Right hindlimb (tissue), 1 donor: ENCODE measurements around the gene RNF212B.

ENCODE experiments used
- DNase-seq: peaks from one replicate; pipeline ENCODE4 v3.0.0-alpha.2; 2018

Gene RNF212B

GRCh38 chr14:23297096-23297495 lies 59.4 kb downstream of the RNF212B start:
- DNase-seq: no peak

- DNase-seq: no peak
These were observed 60.0 kb downstream of the RNF212B start for GRCh38 chr14:23297611-23298277.

GRCh38 chr14:23299211-23299957 lies 61.6 kb downstream of the RNF212B start:
- DNase-seq: no peak

GRCh38 chr14:23299986-23300686 lies 62.4 kb downstream of the RNF212B start:
- DNase-seq: no peak

- no peak for DNase-seq
These were observed 63.0 kb downstream of the RNF212B start for GRCh38 chr14:23300687-23301223.

GRCh38 chr14:23301288-23301968 lies 63.7 kb downstream of the RNF212B start:
- peak; percentile 99 for DNase-seq

- DNase-seq: no peak
These were observed 64.2 kb downstream of the RNF212B start for GRCh38 chr14:23301969-23302289.

- peak; percentile 74 for DNase-seq
These were observed 64.8 kb downstream of the RNF212B start, which contains the start of gene PPP1R3E for GRCh38 chr14:23302290-23303225. TSS of gene PPP1R3E (minus strand) at chr14:23302859. CDS start at chr14:23302576, 283 bp downstream.

- DNase-seq: peak; percentile 96
These were observed 68.8 kb downstream of the RNF212B start, which contains the start of gene BCL2L2 for GRCh38 chr14:23306412-23307145. TSS of gene BCL2L2 (plus strand) at chr14:23306833. CDS start at chr14:23307768, 935 bp downstream.

GRCh38 chr14:23307146-23307530 lies 69.4 kb downstream of the RNF212B start:
- DNase-seq: no peak

GRCh38 chr14:23307687-23308644 lies 70.2 kb downstream of the RNF212B start:
- no peak for DNase-seq

- DNase-seq: no peak
These were observed 71.1 kb downstream of the RNF212B start for GRCh38 chr14:23308721-23309445.

GRCh38 chr14:23310546-23310945 lies 72.8 kb downstream of the RNF212B start:
- no peak for DNase-seq

GRCh38 chr14:23316300-23316699 lies 78.6 kb downstream of the RNF212B start:
- no peak for DNase-seq

- no peak for DNase-seq
These were observed 82.2 kb downstream of the RNF212B start for GRCh38 chr14:23319746-23320583.

- peak; percentile 100 for DNase-seq
These were observed 83.1 kb downstream of the RNF212B start, which contains the start of gene PABPN1 for GRCh38 chr14:23320584-23321571. TSS of gene PABPN1 (plus strand) at chr14:23321457. CDS start at chr14:23321470, 13 bp downstream.
